ENCODE results near the gene CD44.
A peak's percentile ranks its signal among the peaks of the same experiment; 100 is the strongest.

The CD44 gene

GRCh38 chr11:35158701-35159510 lies 19.9 kb downstream of the CD44 start:
- peak in 19 of 51 donors; percentile 5 to 67 (median 37) for DNase-seq

GRCh38 chr11:35160246-35160824 lies 21.4 kb downstream of the CD44 start:
- no peak for DNase-seq

DNA sequence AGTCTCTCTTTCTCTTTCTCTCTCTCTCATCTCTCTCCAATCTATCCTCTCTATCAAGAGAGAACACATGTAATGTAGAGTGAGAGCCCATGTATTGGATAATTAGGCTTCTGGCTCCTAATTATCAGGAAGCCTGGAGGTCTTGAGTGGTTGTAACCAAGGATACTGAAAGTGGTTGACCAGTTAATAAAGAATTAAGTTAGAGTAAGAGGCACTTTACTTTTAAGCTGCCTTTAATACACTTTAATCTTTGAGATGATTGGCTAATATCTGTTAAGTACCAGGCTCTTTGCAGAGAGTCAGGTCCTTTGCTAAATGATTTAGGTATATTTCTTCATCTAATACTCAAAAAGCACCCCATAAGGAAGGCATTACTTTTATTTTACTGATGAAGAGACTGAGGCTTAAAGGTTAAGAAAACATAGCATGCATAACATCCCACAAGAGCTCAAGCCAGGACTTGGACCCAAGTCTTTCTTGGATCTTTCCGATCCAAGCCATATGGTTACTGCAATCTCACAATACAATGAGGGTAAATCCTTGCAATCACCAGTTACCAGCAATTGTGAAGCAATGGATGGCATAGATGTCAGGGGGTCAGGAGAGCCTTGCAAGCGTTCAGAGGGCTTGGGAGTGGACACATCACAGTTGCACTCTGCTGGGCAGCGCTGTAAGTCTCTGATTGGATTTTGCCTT lies 22.1 kb downstream of the CD44 start:
- no peak for DNase-seq

DNA sequence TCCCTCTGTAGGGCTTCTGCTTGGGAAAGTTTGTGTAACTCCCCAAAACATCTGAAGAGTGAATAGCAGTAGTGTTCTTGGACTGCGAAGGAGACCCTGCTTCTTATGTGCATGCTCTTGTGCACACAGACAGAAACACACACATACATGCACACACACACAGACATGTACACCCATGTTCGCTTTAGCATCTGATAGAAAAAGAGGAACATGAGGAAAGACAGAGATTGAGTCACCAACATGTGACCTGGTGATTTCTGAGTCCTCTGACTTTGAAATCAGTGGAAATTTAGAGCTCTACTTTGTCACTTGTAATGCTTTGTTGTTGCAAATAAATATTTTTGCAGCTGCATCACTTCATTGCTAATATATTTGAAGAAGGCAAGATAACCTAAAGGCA lies 23.8 kb downstream of the CD44 start:
- no peak for DNase-seq

GRCh38 chr11:35163209-35163608 lies 24.2 kb downstream of the CD44 start:
- DNase-seq = no peak

DNA sequence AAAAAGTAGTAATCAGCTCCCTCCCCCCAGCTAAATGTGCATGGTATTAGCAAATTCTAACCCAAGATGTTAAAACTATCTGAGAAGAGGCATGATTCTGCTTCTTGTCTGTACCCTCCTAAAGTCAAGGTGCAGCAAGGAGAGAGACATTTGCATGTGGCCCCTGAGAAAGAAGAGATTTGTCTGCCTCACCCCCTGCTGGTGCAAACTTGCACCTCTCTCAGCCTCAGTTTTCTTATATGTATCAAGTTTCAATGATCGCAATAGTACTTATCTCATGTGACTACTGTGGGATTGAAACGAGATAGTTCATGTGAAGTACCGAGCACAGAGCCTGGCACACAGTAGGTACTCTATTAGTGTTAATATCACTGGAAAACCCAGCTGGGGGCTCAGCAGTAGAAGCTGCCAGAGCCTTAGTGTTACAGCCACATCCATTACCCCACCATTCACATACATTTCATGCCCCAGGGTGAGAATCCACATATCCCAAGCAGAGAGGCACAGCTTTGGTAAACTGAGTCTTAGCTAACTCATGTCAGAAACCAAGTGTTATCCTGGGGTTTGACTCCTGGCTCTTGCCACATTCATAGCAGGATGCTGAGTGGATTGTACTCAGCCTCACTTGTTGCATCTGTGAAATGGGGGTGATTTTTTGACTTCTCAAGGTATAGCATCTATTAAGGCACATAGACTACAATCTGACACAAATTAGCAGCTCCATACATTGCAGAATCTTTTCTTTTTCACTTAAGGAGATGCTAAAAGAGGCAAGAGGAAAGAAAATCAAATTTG lies 24.9 kb downstream of the CD44 start:
- no peak for DNase-seq

GRCh38 chr11:35165030-35165422 lies 26.1 kb downstream of the CD44 start:
- no peak for DNase-seq

DNA sequence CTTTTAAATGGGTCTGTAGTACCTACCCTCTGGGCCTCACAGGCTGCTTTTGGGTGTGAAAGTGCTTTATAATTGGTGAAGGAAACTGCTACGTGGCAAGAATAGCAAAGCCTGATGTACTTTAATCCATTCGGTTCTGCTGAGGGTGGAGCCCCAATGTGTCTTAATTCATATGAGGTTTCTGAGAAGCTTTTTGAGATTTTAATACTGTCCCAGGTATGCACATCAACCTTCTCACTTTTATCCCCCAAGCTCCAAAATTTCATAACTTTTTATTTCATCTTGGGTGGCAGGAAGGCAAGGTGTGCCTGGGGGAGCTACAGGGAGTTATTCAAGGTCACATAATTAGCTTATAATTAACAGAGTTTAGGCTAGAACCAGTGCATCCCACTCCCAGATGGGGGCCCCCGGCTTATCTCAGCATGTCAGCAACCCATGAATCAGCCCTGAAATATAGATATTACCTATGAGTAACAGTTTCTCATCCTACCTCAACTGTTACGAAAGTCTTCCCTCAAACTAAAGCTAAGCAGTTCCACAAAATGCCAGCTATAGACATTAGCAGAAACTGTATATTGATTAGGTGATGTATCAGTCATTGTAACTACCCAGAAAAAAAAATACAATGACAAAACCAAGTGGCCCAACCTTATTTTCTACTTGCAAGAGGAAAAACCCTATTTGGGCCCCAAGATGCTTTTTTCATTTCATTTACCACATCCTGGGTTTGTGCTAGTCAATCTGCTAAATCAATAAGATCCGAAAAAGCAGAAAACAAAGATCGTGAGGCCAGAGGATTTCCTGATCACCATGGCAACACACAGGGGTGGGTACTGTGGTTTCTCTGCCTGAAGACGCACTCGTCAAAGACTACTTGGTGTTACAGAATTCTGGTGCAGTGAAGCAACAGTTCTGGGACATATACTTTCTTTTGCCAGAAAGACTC lies 26.7 kb downstream of the CD44 start:
- peak in 4 of 51 donors; percentile 5 to 27 (median 12) for DNase-seq

GRCh38 chr11:35166369-35167360 lies 27.7 kb downstream of the CD44 start:
- DNase-seq = peak in 42 of 51 donors; percentile 12 to 85 (median 52)

GRCh38 chr11:35167426-35167954 lies 28.5 kb downstream of the CD44 start:
- no peak for DNase-seq

DNA sequence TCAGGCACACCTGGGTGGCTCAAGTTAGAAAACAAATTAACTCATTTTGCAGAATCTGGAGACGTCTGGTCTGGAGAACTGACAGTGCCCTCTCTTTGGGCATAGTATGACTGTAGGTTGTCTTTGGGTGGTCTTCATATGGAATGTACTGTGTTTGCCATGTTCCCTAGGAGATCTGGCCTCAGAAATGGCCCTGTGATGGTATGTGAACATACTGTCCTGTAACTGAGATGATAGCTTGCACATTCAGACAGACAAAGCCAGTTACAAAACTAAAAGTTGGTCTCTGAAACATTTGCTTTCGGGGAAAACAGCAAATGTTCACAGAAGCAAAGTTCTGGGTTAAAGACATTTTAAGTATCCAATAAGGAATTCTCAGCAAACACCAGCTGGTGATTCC lies 29.7 kb downstream of the CD44 start:
- DNase-seq = no peak

GRCh38 chr11:35169112-35169511 lies 30.1 kb downstream of the CD44 start:
- no peak for DNase-seq

- DNase-seq = no peak
Observed at GRCh38 chr11:35169754-35170153, 30.8 kb downstream of the CD44 start.

GRCh38 chr11:35170503-35170902 lies 31.5 kb downstream of the CD44 start:
- no peak for DNase-seq

- DNase-seq = no peak
Observed at GRCh38 chr11:35171226-35171625, 32.3 kb downstream of the CD44 start.

DNA sequence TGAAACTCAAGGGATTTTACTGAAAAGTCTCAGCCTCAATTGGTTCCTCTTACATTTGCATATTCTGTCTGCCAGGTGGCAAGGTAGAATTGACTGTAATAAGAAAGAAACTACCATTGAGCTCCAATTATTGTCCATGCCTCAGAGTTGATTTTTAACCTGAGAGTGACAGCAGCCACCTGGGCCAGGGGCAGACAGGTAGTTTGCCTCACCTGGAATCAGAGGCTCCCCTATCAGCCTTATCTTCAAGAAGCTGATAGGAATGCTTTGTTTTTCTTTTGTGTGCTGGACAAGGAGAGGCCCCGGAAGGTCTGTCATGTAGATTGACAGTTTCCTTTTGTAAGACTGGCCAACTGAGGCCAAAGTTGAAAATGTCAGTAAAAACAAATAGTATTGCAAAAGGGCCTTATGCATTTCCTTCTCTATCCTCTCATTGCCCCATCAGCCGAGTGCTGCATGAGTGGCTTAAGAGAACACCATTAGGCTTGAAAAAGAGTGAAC lies 34.1 kb downstream of the CD44 start:
- no peak for DNase-seq

DNA sequence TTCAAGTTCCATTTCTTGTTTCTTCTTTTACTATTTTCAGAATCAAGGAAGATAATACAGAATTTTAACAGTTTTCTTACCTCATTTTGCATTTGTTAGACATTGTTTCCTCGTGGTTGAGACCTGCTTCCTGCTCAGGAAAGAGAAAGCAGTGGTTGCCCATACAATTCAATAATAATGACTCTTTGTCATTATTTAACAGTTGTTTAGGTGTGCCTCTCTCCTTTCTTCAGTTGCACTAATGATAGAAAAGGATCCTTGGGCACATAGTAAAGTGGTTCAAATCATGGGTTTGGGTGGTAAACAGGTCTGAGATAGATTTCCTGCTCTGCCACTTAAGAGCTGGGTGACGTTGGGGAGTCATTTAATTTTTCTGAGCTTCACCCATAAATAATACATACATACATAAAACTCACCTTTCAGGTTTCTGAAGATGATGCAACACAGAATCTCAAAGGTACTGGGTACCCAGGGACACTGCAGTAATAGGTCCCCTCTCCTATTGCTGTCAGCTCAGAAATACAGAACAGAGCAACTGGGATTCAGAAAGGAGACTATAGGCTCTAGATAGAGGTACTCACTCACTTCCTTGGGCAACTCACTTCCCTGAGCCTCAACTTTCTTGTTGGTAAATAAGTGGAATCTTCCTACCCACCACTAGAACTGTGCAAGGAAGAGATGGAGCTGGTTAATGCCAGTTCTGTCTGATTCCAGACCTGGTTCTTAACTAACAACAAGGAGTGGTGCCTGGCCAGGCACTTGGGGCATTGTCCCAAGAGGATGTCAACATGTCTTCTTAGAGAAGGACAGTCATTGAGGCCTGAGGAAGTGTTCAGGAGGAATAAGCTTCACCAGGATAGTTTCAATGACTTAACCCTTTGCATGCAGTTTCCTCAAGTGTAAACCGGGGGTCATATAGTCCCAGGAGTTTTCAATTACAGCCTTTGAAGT lies 34.9 kb downstream of the CD44 start:
- DNase-seq = no peak

DNA sequence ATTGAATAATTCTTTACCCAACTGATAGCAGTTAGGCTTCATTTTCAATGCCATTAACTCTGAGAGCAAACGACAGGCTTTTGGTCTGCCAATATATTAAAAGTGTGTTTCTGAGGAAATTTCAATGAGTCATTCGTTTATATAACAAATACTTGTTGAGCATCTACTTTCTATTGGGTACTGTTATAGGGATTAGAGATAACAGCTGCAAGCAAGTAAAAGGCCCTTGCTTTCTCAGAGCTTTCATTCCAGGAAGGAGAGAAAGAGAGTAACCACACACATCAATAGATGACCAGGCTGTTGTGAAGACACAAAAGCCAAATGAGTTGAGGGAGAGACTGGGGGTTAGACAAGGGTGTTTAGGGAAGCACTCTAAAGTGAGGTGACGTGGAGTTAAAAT lies 35.7 kb downstream of the CD44 start:
- DNase-seq = no peak
